Measurements from ENCODE around the gene DHX16. TPM values are rescaled to one million over a fixed set of nuclear protein-coding genes. Genes with fewer than 3 reads are reported as not detected.

DHX16 gene
- total RNA-seq, 1 experiment from 2014 or later: 40.6 TPM

- Mint-ChIP-seq H3K4me3 (ENCODE audit: unreplicated experiment) (peak overlapping the region; percentile 82), H3K27ac (ENCODE audit: unreplicated experiment) (peak overlapping the region; percentile 68), H3K9me3 (ENCODE audit: unreplicated experiment) (no peaks in the 10 kb centered on the region), H3K4me1 (ENCODE audit: low read depth, unreplicated experiment) (peaks cover 49% of the 10 kb centered on the region), H3K36me3 (ENCODE audit: insufficient read depth, unreplicated experiment) (peaks cover 10% of the 10 kb centered on the region), H3K27me3 (ENCODE audit: insufficient read depth, unreplicated experiment) (no peaks in the 10 kb centered on the region)
- Histone ChIP-seq H3K4me1 (peaks cover 22% of the 10 kb centered on the region), H3K9me3 (no peaks in the 10 kb centered on the region), H3K36me3 (ENCODE audit: control insufficient read depth, insufficient read depth, low read length) (no peaks in the 10 kb centered on the region), H3K27me3 (replicated peaks; ENCODE audit: control insufficient read depth, insufficient read depth, low read length) (no peaks in the 10 kb centered on the region), H3K4me3 (ENCODE audit: low read depth, low read length) (peak overlapping the region; percentile 78)
- TSS peak; percentile 68 for BruUV-seq (replicated peaks)
- CTCF ChIA-PET: interaction anchor here (0.6 to 1.9 kb wide), 4 partner anchors 9 to 90 kb away, joined by 3 to 7 read pairs (median 3); partner anchors contain the start of genes FLOT1 and MDC1
- TF ChIP-seq CTCF (IDR thresholded peaks at IDR 0.05; ENCODE audit: insufficient read depth in 1 of 2, low read depth in 1 of 2, low read length in 1 of 2, severe bottlenecking in 1 of 2, unreplicated experiment in 1 of 2): no peak
- intact Hi-C loops (cut with micrococcal nuclease; ENCODE audit: unreplicated experiment): no loop called here
- POLR2A ChIA-PET: interaction anchor here (0.6 to 1.1 kb wide), 2 partner anchors 29 to 73 kb away, joined by 5 to 6 read pairs; partner anchors contain the start of gene MDC1
- DNase-seq: peak in 1 of 2 experiments; percentile 22
Observed at GRCh38 chr6:30687659-30688431, 15.0 kb upstream of the DHX16 start.

- Histone ChIP-seq H3K36me3 (ENCODE audit: control insufficient read depth, insufficient read depth, low read length) (no peaks in the 10 kb centered on the region), H3K9me3 (no peaks in the 10 kb centered on the region), H3K27me3 (replicated peaks; ENCODE audit: control insufficient read depth, insufficient read depth, low read length) (no peaks in the 10 kb centered on the region), H3K4me3 (ENCODE audit: low read depth, low read length) (peak overlapping the region; percentile 78), H3K4me1 (peaks cover 24% of the 10 kb centered on the region)
- peaks cover 44% of the 10 kb centered on the region for H3K4me1 Mint-ChIP-seq (ENCODE audit: low read depth, unreplicated experiment)
- peaks cover 10% of the 10 kb centered on the region for H3K36me3 Mint-ChIP-seq (ENCODE audit: insufficient read depth, unreplicated experiment)
- H3K27me3 Mint-ChIP-seq (ENCODE audit: insufficient read depth, unreplicated experiment): no peaks in the 10 kb centered on the region
- POLR2A ChIA-PET: interaction anchor here (1.1 kb wide), 1 partner anchor 30 kb away, joined by 6 read pairs; the partner anchor contains the start of gene MDC1
- peak; percentile 79 to 86 for DNase-seq
- no TSS peak for BruUV-seq (replicated peaks)
- no peak for TF ChIP-seq CTCF (IDR thresholded peaks at IDR 0.05; ENCODE audit: insufficient read depth in 1 of 2, low read depth in 1 of 2, low read length in 1 of 2, severe bottlenecking in 1 of 2, unreplicated experiment in 1 of 2)
- peak overlapping the region; percentile 82 for H3K4me3 Mint-ChIP-seq (ENCODE audit: unreplicated experiment)
- H3K9me3 Mint-ChIP-seq (ENCODE audit: unreplicated experiment): no peaks in the 10 kb centered on the region
- CTCF ChIA-PET: interaction anchor here (0.6 to 1.9 kb wide), 4 partner anchors 8 to 89 kb away, joined by 3 to 7 read pairs (median 3); partner anchors contain the start of genes FLOT1 and MDC1
- intact Hi-C loops (cut with micrococcal nuclease; ENCODE audit: unreplicated experiment): no loop called here
- peak overlapping the region; percentile 68 for H3K27ac Mint-ChIP-seq (ENCODE audit: unreplicated experiment)
Observed at GRCh38 chr6:30686908-30687658, 14.3 kb upstream of the DHX16 start.

Measured in Caco-2 (cell line).